Fibroblast of the aortic adventitia (primary cell): ENCODE measurements around the gene GBE1. TPM values are rescaled to one million over a fixed set of nuclear protein-coding genes. Genes with fewer than 3 reads are reported as not detected.
A peak's percentile ranks its signal among the peaks of the same experiment; 100 is the strongest.

Experiments used
- DNase-seq: peaks from one replicate; pipeline ENCODE4 v3.0.0-alpha.2; 2010; ENCODE audit warnings: low read depth
- H3K4me3 ChIP-seq: 2 replicates; pipeline ENCODE4 v1.5.1; 2011; ENCODE audit warnings: low read depth, mild to moderate bottlenecking, control low read depth, low read length, moderate library complexity
- small RNA-seq: library from RNA; depleted of rRNA; stranded (forward); fragments of <200 nt; gene quantifications from one replicate; pipeline ENCODE3, GENCODE V24; 2012
- total RNA-seq: library from RNA; depleted of rRNA; stranded (reverse); fragments of >200 nt; gene quantifications from 2 replicates; pipeline ENCODE4 v1.2.3, GENCODE V29; 2012; ENCODE audit warnings: low replicate concordance
- TF ChIP-seq, protein P1 (sequence below): IDR thresholded peaks from 2 replicates; pipeline ENCODE4 v1.5.1; 2011; ENCODE audit warnings: mild to moderate bottlenecking, low read length, control low read depth, inconsistent platforms; ENCODE audit not compliant: insufficient read depth

GBE1 gene
- total RNA-seq, 1 donor, result 204 TPM

DNA sequence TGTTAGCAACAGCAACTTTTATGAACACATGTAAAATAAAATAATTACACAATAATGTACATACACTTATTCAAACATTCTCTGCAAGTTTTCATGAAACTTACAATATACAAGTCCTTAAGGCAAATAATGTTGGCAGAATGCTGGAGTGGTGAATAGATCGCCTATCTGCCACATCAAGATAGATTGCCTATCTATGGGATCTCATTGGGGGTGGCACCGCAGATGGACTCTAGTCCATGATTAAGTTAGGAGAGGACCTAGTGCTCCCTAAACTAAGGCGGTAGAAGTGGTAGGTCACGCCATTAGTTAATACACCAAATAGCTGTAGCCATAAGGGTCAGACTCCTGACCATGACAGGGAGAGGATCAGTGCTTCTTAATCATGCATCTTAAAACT lies 315.7 kb downstream of the GBE1 start:
- DNase-seq, result no peak
- TF ChIP-seq, protein P1, sequence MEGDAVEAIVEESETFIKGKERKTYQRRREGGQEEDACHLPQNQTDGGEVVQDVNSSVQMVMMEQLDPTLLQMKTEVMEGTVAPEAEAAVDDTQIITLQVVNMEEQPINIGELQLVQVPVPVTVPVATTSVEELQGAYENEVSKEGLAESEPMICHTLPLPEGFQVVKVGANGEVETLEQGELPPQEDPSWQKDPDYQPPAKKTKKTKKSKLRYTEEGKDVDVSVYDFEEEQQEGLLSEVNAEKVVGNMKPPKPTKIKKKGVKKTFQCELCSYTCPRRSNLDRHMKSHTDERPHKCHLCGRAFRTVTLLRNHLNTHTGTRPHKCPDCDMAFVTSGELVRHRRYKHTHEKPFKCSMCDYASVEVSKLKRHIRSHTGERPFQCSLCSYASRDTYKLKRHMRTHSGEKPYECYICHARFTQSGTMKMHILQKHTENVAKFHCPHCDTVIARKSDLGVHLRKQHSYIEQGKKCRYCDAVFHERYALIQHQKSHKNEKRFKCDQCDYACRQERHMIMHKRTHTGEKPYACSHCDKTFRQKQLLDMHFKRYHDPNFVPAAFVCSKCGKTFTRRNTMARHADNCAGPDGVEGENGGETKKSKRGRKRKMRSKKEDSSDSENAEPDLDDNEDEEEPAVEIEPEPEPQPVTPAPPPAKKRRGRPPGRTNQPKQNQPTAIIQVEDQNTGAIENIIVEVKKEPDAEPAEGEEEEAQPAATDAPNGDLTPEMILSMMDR, result no peak
- no peak overlapping the region for H3K4me3 ChIP-seq

DNA sequence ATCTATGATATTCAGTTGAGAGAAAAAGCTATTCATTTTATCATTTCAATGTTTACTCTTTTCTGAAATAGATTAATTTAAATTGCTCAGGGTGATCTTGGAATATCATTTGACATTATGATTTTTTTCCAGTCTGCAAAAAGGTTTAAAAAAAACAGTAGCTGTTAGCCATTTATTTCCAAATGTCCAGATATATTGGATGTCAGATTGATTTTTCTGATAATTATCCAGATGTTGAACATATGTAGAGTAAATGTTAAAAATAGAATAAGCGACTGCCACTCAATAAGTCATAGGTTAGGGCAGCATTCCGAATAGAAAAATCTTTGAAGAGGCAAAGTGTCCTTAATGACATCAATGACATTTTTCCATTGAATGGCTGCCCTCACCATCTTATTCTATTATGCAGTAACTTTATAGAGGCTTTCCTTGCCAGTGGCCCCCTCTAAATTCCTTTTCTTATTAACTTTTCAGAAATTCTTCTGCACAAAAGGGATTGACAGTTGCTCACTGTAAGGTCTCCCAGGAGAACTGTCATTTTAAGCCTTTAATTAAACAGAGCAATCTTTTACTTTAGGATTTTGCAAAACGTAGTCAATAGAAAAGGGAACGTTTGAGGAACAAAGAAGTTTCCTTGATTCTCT lies 316.5 kb downstream of the GBE1 start:
- TF ChIP-seq, protein P1, result no peak
- no peak for DNase-seq
- no peak overlapping the region for H3K4me3 ChIP-seq

DNA sequence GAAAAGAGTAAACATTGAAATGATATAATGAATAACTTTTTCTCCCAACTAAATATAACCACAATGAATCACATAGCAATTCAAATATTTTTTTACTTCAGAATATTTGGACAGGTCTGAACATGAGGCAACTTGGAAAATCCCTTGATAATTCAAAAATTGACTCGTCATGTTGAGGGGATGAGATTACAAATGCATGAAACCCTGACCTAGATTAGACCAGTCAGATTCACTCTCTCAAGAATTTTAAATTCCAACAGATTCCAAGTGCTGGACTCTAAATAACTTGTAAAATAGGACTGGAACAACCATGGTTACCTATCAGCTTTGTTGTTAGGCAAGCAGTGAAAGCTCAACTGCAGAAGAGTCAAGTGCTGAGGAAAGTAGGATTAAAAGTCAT lies 317.5 kb downstream of the GBE1 start:
- no peak overlapping the region for H3K4me3 ChIP-seq
- DNase-seq, result peak; percentile 95
- TF ChIP-seq, protein P1, result no peak

DNA sequence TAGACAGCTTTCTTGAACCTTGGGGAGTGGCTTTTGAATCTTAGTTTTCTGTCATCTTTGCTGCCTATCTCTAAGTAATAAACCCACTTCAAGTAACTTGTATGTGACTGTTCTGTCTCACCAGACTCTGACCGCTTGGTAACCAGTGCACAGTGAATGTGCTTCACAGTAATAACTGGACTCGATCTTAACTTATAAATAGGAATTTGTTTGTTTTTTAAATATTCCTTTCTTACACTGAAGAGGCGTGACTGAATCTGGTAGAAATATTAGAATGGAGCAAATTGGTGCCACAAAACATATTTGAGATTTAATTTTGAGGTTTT lies 318.0 kb downstream of the GBE1 start:
- TF ChIP-seq, protein P1, result no peak
- no peak overlapping the region for H3K4me3 ChIP-seq
- no peak for DNase-seq

DNA sequence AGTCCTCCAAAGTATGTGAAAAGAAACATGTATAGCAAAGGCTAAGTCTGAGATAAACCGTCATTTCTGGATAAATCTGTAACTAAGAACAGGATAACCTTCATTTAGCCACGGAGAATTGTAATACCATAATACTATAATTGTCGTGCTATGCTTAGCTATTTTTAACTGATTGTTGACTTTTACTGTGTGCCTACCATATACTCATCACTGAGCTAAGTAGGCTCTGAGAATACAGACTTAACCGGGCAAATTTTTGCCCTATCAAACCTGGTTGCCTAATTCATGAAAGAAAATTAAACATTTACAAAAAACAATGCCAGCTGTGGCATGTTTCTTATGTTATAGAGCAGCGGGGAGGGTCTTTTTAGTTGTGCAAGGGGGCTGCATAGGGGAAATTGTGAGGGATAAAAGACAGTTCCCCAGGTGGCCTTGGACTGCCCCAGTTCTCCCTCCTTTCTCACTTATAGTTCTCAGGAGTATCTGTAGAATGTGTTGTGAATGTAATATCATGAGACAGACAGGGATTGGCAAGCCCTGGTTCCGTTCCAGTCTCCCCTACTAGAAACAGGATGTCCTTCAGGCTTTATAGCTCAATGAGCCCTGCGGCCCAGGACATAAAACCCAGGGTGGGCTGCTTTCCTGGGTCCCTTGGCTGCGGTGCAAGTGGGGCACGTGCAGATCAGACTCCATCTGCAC lies 318.5 kb downstream of the GBE1 start:
- no peak overlapping the region for H3K4me3 ChIP-seq
- DNase-seq, result no peak
- TF ChIP-seq, protein P1, result no peak

DNA sequence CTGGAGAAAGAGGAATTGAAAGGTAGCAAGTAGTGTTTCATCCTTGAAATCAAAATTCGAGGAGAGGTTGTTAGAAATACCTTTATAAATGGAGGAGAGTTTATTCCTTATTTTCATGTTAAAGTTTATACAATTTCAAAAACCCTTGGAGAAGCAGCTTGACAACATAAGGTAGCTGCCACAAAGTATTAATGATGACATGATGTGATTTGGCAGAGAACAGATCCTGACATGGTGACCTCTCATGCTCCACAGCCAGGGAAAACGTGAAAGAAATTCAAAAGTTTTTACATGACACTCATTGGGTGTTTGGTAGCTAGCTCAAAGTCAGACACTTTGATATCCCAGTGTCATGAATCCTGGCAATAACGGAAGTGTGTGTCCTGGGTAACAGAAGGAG lies 320.8 kb downstream of the GBE1 start:
- TF ChIP-seq, protein P1, result no peak
- no peak for DNase-seq
- H3K4me3 ChIP-seq, result no peak overlapping the region

Small RNA genes within 50 kb of the gene (small RNA-seq; reads per million reads assigned to genes)
- gene AC017015.1, result not detected
- gene RNU2-28P, result 0.70 reads per million, percentile 13 among the genes with 10 or more reads in this experiment
